C4-2B (cell line): ENCODE measurements around the gene GPR148.

Experiments used
- H3K27ac ChIP-seq: fragments of 450-650 bp; 2 replicates; pipeline ENCODE4 v1.5.1; 2017
- CTCF ChIP-seq: fragments of 450-650 bp; conservative IDR thresholded peaks from 2 replicates; pipeline ENCODE4 v1.5.1; 2017; ENCODE audit warnings: mild to moderate bottlenecking
- ZFX ChIP-seq: fragments of 450-650 bp; IDR thresholded peaks from 2 replicates; pipeline ENCODE4 v1.6.1; 2017

The GPR148 gene

GRCh38 chr2:130767408-130767775 is 38.5 kb downstream of the GPR148 start:
- H3K27ac ChIP-seq: no peak overlapping the region
- TF ChIP-seq ZFX: no peak
- TF ChIP-seq CTCF: no peak

GRCh38 chr2:130768191-130768855 is 39.5 kb downstream of the GPR148 start:
- no peak overlapping the region for H3K27ac ChIP-seq
- peak; percentile 34; the same call in 1 of the 2 replicates for TF ChIP-seq CTCF
- TF ChIP-seq ZFX: no peak

GRCh38 chr2:130769343-130769907 is 40.6 kb downstream of the GPR148 start:
- no peak overlapping the region for H3K27ac ChIP-seq
- TF ChIP-seq CTCF (no peak), ZFX (no peak)

GRCh38 chr2:130776550-130776949 is 47.7 kb downstream of the GPR148 start:
- TF ChIP-seq ZFX: no peak
- TF ChIP-seq CTCF: peak; percentile 24
- no peak overlapping the region for H3K27ac ChIP-seq

GRCh38 chr2:130778781-130779180 is 49.9 kb downstream of the GPR148 start:
- H3K27ac ChIP-seq: no peak overlapping the region
- no peak for TF ChIP-seq CTCF
- no peak for TF ChIP-seq ZFX
